Activated CD4-positive, alpha-beta T cell treated with anti-CD3 and anti-CD28 coated beads for 4 hours (primary cell): ENCODE results near the gene HIP1.
"Not testable (repeated sequence)": the region's sequence is repeated elsewhere in the genome, so short reads cannot be mapped to it uniquely, and the experiment has no call there.

Source experiments
- DNase-seq, 2 donors: peaks; one replicate each; pipeline ENCODE4 v3.0.0-alpha.2; 2020

HIP1 gene

DNA sequence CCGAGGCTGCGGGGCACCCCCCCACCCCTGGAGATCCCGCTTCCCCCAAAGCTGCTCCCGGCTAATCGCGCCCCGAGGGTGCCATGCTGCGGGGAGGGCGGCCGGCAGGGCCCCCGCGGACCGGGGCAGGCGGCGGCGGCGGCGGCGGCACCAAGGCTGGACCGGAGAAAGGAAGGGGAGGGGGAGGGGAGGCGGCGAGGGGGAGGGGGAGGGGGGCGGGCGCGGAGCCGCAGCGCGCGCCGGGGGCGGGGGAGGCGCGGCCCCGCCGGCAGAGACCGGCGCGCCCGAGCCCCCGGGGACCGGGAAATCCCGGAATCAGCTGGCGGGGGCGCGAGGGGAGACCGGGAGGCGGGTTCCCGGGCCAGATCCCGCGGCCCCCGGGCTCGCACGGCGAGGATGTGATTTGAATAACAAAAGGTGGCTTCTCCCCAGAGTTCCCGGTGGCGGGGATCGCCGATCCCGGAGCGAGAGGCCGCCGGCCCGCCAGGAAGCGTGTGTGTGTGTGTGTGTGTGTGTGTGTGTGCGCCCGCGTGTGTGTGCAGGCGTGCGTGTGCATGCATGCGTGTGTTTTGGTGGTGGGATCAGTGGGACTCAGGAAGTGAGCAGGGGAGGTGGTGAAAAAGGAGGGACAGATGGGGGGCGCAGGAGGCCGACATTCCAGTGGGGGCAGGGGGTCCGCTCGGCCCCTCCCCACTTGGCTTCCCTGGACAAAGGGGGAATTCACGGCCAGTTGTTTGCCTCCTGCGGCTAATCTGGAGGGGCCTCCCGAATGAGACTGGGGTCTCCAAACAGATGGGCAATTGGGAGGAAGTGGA is 99.5 kb downstream of the HIP1 start:
- DNase-seq = peak; percentile 27 to 31

DNA sequence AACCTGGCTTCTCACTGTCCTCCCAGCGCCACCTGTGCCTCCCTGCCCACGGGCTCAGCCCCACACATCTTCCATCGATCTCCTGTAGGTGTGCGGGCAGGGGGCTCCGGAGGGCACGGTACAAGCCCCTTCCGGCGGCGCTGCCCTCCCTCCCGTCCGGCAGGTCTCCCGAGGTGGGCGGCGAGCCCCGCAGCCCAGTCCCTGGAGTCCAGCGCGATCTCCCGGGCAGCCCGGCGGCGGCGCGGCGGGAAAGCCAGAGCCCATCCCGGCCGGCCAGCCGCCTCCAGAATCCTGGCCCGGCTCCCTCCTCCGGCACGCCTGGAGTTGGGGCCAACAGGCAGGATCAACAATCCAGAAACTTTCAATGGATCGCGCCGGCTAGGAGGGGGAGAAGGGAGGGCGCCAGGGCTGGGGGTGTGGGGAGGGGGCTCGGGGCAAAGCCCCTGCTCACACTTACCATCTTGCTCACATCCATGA is 100.1 kb downstream of the HIP1 start:
- DNase-seq = no peak

- no peak for DNase-seq
These were observed 100.7 kb downstream of the HIP1 start for GRCh38 chr7:75637854-75638593.

- DNase-seq = no peak
These were observed 103.7 kb downstream of the HIP1 start for GRCh38 chr7:75635036-75635435.

DNA sequence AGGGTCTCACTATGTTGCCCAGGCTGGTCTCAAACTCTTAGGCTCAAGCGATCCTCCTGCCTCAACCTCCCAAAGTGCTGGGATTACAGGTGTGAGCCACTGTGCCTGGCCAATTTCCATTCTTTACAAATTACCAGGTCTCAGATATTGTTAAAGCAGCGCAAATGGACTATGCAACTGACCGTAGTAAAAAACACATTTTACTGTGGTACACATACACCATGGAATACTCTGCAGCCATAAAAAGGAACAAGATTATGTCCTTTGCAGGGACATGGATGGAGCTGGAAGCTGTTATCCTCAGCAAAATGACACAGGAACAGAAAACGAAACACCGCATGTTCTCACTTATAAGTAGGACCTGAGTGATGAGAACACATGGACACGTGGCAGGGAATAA is 106.2 kb downstream of the HIP1 start:
- not testable (repeated sequence) for DNase-seq

DNA sequence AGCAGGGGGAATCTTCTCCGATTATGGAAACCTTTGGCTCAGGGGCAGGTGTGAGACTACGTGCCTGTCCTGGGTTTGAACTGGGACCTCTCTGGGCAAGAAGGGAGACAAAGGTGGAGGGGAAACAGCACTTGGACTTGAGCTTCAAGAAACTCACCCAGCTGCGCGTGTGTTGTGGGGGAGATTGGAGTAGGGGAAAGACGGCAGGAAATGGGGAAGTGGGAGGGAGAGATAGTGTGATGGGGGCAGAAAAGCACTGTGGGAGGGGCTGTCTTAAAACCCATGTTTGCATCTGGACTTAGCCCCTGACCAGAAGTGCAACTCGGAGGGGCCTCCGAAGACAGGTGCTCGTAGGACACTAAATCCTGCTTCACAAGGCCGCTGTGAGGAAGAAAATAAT is 107.0 kb downstream of the HIP1 start:
- no peak for DNase-seq

GRCh38 chr7:75630549-75630948 is 108.2 kb downstream of the HIP1 start:
- no peak for DNase-seq

DNA sequence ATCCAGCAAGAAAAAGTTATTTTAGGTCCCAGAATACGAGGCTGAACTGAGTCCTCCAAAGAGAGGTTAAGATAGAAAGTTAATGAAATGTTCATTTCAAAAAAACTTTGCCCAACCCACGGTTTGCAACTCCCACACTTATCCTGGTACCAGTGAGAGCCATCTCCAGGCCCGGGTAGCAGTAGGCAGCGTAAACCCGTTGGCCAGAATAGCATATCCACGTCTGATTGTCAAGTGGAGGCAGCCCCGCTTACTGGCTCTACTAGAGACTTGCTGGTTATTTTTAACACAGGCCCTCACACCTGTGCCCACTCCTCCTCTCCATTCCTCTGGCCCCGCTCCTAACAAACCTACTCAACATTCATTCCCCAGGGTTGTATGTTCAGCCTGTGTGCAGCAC is 109.7 kb downstream of the HIP1 start:
- no peak for DNase-seq

DNA sequence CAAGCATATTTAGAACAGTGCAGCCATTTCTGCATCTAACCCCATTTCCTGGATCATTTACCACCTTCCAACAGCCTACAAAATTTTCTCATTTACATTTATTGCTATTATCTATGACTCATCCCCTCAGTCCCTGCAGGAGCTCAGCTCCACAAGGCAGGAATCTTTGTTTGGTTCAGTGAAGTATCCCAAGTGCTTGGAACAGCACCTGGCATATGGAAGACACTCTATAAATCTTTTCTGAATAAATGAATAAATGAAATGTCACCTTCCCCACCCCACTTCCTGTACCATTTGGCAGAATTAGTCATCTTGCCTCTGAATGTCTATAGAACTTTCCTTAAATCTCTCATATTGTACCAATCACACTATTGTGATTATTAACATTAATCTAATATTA is 110.7 kb downstream of the HIP1 start:
- DNase-seq = no peak

- no peak for DNase-seq
These were observed 111.8 kb downstream of the HIP1 start for GRCh38 chr7:75626954-75627353.

DNA sequence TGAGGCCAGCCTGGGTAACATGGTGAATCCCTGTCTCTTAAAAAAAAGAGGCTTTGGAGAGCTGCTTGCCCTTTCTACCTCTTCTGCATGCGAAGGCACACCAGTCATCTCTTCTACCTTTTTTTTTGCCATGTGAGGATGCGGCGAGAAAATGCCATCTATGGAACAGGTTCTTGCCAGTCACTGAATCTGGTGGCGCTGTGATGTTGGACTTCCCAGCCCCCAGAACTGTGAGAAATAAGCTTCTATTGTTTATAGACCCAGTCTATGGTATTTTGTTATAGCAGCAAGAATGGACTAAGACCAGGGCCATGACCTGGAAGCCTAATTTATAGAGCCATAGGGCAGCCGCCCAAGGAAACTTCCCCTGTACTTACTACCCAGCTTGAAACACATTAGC is 112.9 kb downstream of the HIP1 start:
- DNase-seq = no peak

DNA sequence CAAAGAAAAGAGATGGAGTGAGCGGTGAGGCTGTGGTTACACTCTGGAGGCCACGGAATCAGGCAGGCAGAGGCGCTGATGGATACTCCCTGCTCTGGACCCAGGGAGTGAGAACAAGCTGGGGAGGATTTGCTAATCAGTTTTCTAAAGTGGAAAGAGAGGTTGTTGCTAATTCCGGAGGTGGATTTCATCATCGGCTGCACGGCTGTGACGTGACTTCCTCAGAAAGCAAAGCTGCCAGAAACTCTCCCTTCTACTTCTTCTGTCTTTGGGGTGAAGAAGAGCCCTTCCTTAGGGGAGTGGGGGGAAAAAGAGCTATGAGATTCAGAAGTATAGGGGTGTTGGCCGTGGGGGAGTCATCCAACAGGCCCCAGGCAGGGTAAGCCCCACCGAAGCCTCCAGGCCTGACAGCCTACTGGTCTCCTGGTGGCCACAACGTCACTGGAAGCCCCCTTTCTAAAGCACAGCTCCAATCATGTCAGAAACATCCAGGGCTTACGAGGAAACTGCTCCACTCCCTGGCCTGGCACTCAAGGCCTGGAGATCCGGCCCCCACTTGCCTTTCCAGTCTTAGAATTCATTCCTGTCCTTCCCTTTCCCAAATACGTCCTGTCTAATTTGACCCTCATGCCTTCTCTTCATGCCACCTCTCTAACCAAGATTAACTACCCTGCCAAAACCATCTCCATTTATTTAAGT is 114.5 kb downstream of the HIP1 start:
- DNase-seq = no peak

- DNase-seq = no peak
These were observed 115.2 kb downstream of the HIP1 start for GRCh38 chr7:75623390-75624133.

- no peak for DNase-seq
These were observed 117.6 kb downstream of the HIP1 start for GRCh38 chr7:75621124-75621523.

- DNase-seq = no peak
These were observed 119.1 kb downstream of the HIP1 start for GRCh38 chr7:75619636-75620035.

GRCh38 chr7:75617634-75618234 is 121.0 kb downstream of the HIP1 start:
- DNase-seq = peak in 1 of 2 donors; percentile 18

DNA sequence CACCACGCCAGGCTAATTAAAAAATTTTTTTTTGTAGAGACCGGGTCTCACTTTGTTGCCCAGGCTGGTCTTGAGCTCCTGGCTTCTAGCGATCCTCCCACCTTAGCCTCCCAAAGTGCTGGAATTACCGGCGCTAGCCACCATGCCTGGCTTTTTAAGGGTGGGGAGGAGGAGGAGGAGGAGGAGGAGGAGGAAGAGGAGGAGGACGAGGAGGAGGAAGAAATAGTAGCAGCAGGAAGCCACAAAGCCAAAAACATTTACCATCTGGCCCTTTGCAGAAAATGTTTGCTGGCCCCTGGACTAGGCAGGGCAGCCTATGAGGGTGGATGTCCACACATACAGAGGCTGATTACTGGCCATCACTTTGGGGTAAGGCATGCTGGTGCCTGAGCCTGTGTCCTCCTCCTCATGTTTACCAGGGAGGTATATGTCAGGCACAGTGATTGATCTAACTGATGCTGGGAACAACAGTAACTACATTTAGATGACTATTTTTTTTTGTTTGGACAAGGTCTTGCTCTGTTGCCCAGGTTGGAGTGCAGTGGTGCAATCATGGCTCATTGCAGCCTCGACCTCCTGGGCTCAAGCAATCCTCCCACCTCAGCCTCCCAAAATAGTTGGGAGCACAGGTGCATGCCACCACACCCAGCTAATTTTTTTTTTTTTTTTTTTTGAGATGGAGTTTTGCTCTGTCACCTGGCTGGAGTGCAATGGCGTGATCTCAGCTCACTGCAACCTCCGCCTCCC is 122.1 kb downstream of the HIP1 start:
- DNase-seq = no peak

DNA sequence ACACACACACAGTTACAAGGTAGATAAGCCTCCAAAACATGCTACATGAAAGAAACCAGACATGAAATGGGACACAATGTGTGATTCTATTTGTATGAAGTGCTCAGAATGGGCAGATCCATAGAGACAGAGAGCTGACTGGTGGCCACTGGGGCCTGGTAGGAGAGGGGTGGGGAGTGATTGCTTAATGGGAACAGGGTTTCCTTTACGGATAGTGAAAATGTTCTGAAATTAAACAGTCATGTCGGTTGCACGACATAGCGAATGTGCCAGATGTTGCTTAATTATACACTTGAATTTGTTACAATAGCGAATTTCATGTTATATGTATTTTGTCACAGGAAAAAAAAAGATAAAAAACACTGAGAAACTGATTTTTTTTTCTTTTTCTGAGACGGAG is 124.3 kb downstream of the HIP1 start:
- no peak for DNase-seq

- DNase-seq = no peak
These were observed 125.4 kb downstream of the HIP1 start for GRCh38 chr7:75613351-75613750.

DNA sequence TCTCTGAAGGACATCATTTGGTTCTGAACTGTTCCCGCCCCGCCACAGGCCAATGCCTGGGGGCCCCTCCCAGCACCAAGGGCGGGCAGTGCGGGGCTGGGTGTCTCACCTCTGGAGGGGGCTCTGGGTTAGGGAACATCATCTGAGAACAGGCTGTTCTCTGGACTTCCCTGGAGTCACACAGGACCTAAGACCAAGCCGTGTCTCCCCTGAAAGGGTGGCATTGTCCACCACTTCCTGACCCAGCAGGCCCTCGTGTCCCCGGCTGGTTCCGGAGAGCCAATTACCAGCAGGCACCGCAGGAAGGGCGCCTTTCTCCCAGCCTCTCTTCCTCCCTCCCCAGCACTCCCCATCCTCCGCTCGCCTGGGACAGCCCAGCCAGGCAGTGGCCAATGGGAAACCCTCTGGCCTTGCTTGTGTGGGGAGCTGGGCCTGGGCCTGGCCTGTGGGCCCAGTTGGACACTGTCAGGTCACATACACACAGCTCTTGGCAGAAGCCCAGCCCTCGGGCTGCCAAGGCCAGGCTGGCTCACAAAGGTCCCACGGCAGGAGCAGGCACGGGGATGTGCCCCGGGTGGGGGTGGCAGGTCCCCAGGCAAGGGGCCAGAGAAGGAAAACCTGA is 127.1 kb downstream of the HIP1 start:
- DNase-seq = no peak

DNA sequence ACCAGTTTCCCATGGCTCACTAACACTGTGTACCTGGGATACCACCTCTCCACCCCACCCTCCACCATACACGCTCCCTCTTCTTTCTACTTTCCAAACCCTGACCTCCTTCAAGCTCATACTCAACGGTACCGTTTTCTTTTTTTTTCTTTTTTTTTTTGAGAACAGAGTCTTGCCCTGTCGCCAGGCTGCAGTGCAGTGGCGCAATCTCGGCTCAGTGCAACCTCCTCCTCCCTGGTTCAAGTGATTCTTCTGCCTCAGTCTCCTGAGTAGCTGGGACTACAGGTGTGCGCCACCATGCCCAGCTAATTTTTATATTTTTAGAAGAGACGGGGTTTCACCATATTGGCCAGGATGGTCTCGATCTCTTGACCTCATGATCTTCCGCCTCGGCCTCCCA is 129.3 kb downstream of the HIP1 start:
- DNase-seq = not testable (repeated sequence)
